Skeletal muscle tissue (tissue), 5 donors: ENCODE results near the gene PIAS3. TPM values are rescaled to one million over a fixed set of nuclear protein-coding genes. Genes with fewer than 3 reads are reported as not detected.

Experiments
- H3K27ac ChIP-seq: one replicate; pipeline ENCODE4 v1.7.0; 2013; ENCODE audit warnings: mild to moderate bottlenecking, low read depth, low read length, inconsistent platforms
- H3K27me3 ChIP-seq, 3 donors: one replicate each; pipeline ENCODE4 v1.7.0; 2013; ENCODE audit warnings: low read length in 3 of 3; ENCODE audit not compliant: control insufficient read depth in 3 of 3, insufficient read depth in 3 of 3
- H3K36me3 ChIP-seq, 3 donors: one replicate each; pipeline ENCODE4 v1.7.0; 2013; ENCODE audit warnings: low read length in 3 of 3; ENCODE audit not compliant: control insufficient read depth in 3 of 3, insufficient read depth in 3 of 3
- H3K4me1 ChIP-seq, 3 donors: one replicate each; pipeline ENCODE4 v1.7.0; 2013; ENCODE audit warnings: low read length in 3 of 3, mild to moderate bottlenecking in 3 of 3; ENCODE audit not compliant: control insufficient read depth in 3 of 3, insufficient read depth in 3 of 3
- H3K4me3 ChIP-seq, 3 donors: one replicate each; pipeline ENCODE4 v1.7.0; 2013; ENCODE audit warnings: low read length in 3 of 3
- H3K9ac ChIP-seq, 3 donors: one replicate each; pipeline ENCODE4 v1.7.0; 2013; ENCODE audit warnings: low read length in 3 of 3, mild to moderate bottlenecking in 3 of 3, moderate library complexity in 2 of 3, low read depth in 1 of 3
- H3K9me3 ChIP-seq, 3 donors: one replicate each; pipeline ENCODE4 v1.7.0; 2013; ENCODE audit warnings: low read length in 3 of 3; ENCODE audit not compliant: control insufficient read depth in 3 of 3
- small RNA-seq: library from RNA; depleted of rRNA; stranded (forward); fragments of <200 nt; gene quantifications from one replicate; pipeline ENCODE3, GENCODE V24; 2014
- total RNA-seq: library from RNA; depleted of rRNA; stranded (reverse); fragments of >200 nt; gene quantifications from one replicate; pipeline ENCODE4 v1.2.3, GENCODE V29; 2014
- donor health status: Osteomylitis.

The PIAS3 gene
- total RNA-seq, 1 donor from 2014 or later, result 5.7 TPM

- H3K4me3 ChIP-seq, result no peak overlapping the region
- peak overlapping the region; percentile 21 for H3K27ac ChIP-seq
- H3K9me3 ChIP-seq, result no peaks in the 10 kb centered on the region
- H3K9ac ChIP-seq, result no peak overlapping the region
- H3K4me1 ChIP-seq, result peaks cover 21 to 29% (median 29%) of the 10 kb centered on the region in 3 donors
- H3K27me3 ChIP-seq, result no peaks in the 10 kb centered on the region
- no peaks in the 10 kb centered on the region for H3K36me3 ChIP-seq
These were observed 53.8 kb downstream of the PIAS3 start for GRCh38 chr1:145805057-145805456.

GRCh38 chr1:145804235-145805045 lies 54.4 kb downstream of the PIAS3 start:
- H3K4me1 ChIP-seq, result peaks cover 21 to 29% (median 29%) of the 10 kb centered on the region in 3 donors
- H3K27me3 ChIP-seq, result no peaks in the 10 kb centered on the region
- H3K36me3 ChIP-seq, result no peaks in the 10 kb centered on the region
- no peak overlapping the region for H3K4me3 ChIP-seq
- no peak overlapping the region for H3K9ac ChIP-seq
- H3K9me3 ChIP-seq, result no peaks in the 10 kb centered on the region
- peak overlapping the region; percentile 81 for H3K27ac ChIP-seq

GRCh38 chr1:145799806-145800205 lies 59.1 kb downstream of the PIAS3 start:
- H3K4me1 ChIP-seq, result peaks cover 15 to 22% (median 21%) of the 10 kb centered on the region in 3 donors
- H3K4me3 ChIP-seq, result no peak overlapping the region
- H3K36me3 ChIP-seq, result no peaks in the 10 kb centered on the region
- H3K27me3 ChIP-seq, result no peaks in the 10 kb centered on the region
- no peaks in the 10 kb centered on the region for H3K9me3 ChIP-seq
- no peak overlapping the region for H3K9ac ChIP-seq
- no peak overlapping the region for H3K27ac ChIP-seq

Small RNA genes lying within 50 kb of the gene (small RNA-seq; reads per million reads assigned to genes)
- not detected for gene MIR6736

Other genes starting within 250 kb of the PIAS3 start
- gene PDZK1, start 151.7 kb downstream of the PIAS3 start, total RNA-seq, result under 0.01 TPM
- under 0.01 TPM for gene CD160, start 139.6 kb downstream of the PIAS3 start, total RNA-seq
- gene RNF115, start 35.0 kb downstream of the PIAS3 start, total RNA-seq, result 13.6 TPM
- 22.4 TPM for gene POLR3C, start 34.9 kb downstream of the PIAS3 start, total RNA-seq
- 8.9 TPM for gene NUDT17, start 13.5 kb downstream of the PIAS3 start, total RNA-seq
- 1.6 TPM for gene ANKRD35, start 26.8 kb upstream of the PIAS3 start, total RNA-seq
- 3.1 TPM for gene ITGA10, start 51.0 kb upstream of the PIAS3 start, total RNA-seq
- 26.6 TPM for gene PEX11B, start 59.6 kb upstream of the PIAS3 start, total RNA-seq
- gene RBM8A, start 68.4 kb upstream of the PIAS3 start, total RNA-seq, result 36.5 TPM
- 16.2 TPM for gene LIX1L, start 98.9 kb upstream of the PIAS3 start, total RNA-seq
- gene ANKRD34A, start 105.5 kb upstream of the PIAS3 start, total RNA-seq, result under 0.01 TPM
- 17.7 TPM for gene POLR3GL, start 105.6 kb upstream of the PIAS3 start, total RNA-seq
- 536 TPM for gene TXNIP, start 137.5 kb upstream of the PIAS3 start, total RNA-seq
- gene HJV, start 162.7 kb upstream of the PIAS3 start, total RNA-seq, result 439 TPM